Daoy (cell line): ENCODE data around the gene COPZ1. TPM values are rescaled to one million over a fixed set of nuclear protein-coding genes. Genes with fewer than 3 reads are reported as not detected.

ENCODE experiments used
- DNase-seq: peaks from one replicate; pipeline ENCODE4 v3.0.0-alpha.2; 2015; ENCODE audit warnings: low read depth
- total RNA-seq: library from RNA; depleted of rRNA; stranded (reverse); fragments of >200 nt; shearing (Covaris generic); gene quantifications from 2 replicates; pipeline ENCODE4 v1.2.3, GENCODE V29; 2014

Gene COPZ1
- total RNA-seq, 1 experiment from 2014 or later = 151 TPM

DNA sequence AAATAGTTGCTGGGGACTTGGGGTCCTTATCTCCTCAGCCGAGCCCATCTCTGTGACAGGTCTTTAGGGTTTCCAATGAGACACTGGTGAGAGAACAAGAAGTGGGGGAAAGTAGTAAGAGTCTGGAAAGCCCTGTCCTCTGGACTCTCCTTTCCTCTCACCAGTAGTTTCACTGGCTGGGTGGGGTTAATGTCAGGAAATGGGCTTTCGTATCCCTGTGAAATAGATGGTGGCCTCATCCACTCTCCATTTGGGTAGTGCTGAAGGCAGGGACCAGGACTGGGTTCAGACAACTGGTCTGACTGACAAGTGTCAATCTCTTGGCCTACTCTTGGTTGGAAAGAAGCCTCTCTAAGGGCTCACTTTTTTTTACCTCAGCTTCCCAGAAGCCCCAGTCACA lies 52.1 kb downstream of the COPZ1 start:
- DNase-seq = no peak

DNA sequence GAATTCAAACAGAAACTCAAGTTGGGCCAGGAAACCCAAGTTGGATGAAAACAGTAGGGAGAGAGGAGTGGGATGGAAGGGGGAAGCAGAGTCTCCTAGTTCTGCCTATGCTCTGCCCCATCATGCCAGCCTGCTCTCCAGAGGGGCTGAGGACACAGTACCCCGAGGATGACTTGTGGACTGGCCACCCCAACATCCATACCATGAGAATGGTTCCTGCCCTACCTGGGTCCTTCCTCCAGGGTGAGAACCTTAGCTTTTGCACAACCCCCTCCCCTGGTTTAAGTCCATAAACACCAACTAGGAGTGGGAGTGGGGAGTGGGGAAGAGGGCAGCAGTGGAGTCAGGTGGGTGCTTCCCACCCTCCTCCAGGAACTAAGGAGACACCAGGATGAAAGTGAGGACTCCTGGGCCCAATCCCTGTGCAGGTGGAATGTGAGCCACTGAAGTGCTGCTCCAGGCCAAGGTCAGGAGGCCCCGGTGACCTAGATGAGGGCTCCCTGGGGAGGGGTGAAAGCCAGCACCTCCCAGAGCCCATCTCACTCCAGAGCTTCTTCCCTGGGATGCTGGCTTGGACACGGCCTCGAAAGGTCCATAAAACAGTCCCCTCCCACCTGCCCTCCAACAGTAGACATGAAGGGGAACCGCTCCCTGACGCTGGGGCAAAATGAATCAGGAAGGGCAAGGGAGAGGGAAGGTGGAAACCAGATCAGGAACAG lies 53.0 kb downstream of the COPZ1 start:
- no peak for DNase-seq

DNA sequence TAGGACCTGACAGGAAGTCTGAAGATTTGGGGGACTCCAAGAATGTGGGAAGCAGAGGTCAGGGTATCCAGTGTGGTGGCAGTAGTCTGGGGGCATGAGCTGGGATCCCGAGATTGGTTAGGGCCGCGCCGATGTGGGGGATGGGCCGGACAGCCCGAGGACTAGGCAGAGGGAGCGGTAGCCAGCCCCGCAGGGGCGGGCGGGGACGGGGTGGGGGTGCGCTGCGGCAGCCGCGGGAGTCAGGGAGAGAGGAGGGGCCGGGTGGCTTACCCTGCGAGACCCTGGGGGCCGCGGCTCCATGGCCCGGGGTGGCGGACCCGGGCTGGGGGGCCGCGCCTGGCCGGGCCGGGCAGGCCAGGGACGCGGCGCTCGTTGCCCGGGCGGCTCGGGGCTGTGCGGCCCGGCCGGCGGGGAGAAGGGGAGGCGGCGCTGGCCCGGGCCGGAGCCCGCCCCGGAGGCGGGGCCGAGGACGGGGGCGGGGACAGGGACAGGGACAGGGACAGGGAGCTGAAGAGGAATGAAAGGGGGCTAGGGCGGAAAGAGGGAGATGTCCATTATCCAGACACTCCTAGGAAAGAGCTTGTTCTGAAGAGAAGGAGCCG lies 54.0 kb downstream of the COPZ1 start:
- peak; percentile 73 for DNase-seq

DNA sequence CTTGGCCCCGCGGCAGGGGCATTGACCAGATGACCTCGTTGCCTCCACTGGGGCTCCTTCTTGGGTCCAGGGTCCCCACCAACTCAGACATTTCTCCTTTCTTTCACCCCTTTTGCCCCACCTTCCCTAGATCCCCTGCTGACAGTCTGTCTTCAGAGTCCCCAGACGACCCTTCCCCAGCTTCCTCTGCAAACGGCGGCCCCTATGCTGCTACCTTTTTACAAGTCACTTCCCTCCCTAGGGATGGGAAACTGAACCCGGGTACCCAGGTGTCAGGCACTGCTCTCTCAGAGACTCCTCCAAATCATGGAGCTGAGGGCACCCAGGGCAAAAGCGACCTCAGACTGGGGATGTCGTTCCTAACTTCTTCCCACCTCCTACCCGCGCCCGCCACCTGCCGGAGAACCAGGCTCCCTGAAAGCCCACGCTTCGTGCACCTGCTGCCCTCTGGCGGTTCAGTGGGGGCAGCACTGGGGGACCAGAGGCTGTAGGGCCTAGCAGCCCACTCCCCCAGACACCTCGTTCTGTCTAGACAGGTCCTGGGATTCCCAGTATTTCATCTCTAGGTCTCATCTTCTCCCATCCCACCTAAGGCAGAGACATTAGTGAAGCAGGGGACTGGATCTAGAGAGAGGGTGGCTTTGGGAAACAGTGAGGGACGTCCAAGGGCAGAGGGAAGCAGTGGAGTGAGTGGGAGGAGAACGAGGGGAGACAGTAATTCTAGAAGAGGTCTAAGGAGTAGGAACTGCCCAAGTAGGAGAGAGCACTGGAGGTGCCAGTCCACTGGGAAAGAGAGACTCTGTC lies 54.7 kb downstream of the COPZ1 start:
- DNase-seq = peak; percentile 95

DNA sequence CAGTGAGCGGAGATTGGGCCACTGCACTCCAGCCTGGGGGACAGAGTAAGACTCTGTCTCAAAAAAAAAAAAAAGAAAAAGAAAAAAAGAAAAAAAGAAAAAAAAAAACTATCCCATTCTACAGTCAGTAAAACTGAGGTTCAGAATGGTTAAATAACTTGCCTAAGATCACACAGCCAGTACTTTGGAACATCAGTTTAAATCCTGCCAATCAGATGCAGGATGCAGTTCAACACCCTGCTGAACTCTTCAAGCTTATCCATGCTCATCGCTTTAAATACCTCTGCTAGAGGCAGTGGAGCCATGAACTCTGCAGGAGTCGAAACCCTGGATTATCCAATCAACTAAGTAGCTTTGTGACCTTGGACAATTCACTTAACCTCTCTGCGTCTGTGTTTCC lies 56.2 kb downstream of the COPZ1 start:
- no peak for DNase-seq

DNA sequence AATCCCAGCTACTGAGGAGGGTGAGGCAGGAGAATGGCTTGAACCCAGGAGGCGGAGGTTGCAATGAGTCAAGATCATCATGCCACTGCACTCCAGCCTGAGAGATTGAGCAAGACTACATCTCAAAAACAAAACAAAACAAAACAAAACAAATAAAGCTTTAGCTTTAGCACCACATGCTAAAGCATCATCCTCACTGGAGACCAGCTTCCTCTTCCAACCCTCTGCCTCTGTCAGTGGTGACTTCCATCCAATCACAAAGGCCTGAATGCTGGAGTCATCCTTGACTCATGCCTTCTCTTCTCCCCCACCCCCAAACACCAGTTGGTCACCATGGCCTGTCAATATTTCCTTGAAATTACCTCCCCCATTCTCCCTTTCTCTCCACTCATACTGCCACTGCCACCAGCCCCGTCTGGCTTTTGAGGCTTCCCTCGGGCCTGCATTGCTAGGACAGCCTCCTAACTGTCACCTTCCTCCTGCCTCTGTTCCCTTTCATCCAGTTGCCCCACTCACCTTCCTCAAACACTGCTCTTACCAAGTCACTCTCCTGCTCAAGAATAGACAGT lies 58.2 kb downstream of the COPZ1 start:
- peak; percentile 85 for DNase-seq

DNA sequence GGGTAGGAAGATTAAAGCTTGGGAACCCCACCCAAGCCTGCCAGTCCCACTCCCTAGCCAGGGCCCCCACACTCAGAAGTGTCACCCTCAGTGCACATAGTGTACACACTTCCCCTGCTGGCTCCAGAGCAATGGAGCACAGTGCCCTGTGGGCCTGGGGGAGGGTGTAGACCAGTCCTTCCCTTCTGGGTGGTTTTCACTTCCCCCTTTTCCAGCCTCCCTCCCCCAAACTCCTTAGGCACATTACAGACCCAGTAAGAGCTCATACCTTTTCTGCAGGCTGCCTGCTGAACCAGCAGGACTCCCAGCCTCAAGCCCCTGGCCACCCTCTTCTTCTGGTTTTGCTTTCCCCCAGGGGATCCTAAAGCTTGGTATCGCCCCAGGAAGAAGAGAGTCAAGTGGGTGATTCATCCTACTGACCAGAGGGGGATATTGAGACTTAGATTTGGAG lies 59.7 kb downstream of the COPZ1 start, which contains the start of gene ZNF385A:
TSS of gene ZNF385A (minus strand) at position 143 of the 451 bp plus-strand sequence. CDS start 219 bp downstream, outside the sequence.
- no peak for DNase-seq

DNA sequence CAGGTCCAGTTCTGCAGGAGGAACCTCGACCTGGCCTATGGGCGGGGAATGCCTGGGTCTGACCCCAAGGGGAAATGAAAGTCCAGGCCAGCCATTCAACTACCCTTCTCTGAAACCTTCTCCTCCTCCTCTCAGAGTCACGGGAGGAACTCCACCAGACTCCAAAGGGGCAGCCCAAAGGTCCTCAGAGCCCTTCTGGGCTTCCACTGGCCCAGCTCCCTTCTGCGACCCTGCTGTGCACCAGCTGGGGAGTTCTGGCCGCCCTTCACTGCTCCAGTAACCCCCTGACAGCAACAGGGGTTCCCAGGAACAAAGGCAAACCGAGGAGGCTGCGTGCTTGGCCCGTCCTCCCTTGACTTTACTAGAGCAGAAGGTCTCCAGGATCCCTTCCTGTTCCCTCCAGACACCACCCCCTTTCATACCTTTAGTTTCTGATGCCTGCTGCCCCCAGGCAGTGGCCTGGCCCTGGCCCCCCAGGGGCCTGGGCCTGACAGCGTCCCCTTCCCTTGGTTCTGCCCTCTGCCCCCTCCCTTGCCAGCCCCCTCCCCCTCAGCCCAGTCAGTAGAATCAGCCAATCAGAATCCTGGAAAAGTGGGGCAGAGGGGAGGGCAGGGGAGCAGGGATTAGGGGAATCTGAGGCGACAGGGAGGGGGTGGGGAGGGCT lies 60.5 kb downstream of the COPZ1 start:
- DNase-seq = no peak

DNA sequence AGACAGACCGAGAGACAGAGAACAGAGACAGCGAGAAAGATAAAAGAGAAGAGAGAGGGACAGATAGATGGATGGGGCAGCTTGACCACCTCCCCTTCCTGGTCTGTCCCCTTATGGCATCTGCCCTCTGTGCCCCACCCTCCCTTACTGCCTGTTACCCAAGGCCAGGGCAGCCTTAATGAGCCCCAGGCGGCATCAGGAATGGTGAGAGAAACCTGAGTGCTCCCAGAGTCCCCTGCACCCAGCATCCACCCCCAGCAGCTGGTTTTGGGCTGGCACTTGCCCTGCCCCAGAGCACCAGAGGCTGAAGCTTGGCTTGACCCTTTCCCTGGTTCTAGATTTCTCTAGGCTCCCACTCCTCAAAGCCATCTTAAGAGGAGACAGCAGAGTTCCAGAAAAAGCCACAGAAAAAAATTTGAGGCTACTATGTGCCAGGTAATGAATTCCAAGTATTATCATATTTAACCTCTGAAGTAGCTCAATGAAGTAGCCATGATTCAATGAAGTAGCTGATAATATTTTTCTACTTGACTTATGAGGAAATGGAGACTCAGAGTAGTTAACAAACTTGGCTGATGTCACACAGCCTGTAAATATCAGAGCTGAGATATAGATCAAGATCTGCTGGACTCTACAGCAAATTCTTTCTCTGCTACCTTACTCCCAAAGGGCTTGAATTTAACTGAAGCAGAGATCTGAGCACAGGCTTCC lies 61.6 kb downstream of the COPZ1 start:
- DNase-seq = no peak

DNA sequence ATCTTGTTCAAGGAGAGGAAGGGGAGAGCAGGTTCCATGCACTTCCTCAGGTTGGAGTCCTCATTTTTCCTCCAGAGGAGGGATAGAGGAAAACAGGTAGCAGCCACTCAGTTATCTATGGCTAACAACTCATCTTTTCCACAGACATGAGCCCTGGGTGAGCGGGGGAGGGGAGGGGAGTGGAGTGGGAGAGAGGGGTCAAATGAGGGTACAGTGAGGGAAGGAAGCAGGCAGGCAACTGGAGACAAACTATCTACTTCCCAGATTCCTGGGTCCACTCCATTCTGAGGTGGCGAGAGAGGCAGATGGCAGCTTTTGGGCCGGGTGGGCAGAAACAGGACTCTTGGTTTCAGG lies 62.2 kb downstream of the COPZ1 start:
- no peak for DNase-seq

DNA sequence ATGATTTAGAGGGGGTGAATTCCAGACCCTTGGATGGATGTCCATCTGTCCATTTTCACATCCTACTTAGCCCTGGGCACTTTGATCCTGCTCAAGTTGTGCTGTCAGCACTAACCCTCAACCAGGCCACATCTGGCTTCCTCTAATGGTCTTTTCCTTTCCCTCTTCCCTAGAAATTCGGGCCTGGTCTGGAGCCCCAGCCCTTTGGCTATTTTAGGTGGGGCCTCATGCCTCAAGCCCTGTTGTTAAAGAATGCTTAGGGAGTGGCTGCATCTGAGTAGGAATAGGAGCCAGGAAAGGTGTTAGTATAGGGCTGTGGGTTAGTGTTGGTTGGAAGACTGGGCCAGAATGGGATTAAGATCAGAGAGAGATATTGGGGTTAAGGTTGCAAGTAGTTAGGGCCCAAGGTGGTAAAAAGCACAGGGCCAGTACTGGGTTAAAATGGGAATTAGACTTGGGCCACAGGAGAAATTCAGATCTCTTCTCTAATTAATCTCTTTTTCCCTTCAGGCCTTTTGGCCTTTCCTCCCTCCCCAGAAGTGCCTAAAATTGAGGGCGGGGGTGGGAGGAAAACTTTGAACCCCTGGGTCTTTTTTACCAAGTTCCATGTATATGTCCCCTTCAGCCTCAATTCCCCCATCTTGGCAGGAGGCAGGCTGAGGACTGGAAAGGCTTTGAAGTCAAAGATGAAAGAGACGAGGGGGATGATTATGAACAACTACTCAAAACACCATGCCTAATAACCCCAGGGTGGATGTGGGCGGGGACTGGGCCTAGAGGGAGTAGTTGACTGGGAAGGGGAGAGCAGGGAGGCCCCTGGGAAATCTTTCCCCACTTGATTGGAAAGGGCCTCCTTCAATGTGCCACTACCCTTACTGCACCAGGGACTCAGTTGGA lies 63.6 kb downstream of the COPZ1 start:
- no peak for DNase-seq

DNA sequence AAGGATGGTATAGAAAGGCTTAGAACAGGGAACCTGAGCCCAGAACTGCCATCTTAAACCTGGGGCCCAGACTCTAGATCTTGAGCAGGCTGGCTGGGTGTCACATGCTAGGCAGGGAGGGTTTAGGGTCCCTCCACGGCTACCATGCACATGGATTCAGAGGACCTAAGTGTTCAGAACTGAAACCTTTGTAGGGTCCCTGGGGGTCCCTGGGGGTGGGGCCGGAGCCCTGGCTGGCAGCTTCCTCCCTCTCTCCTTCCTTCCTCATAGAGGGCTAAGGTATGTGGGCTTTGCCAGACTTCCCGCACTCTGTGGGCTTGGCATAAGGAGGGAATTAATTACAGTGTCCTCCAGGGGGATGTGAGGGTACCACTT lies 64.2 kb downstream of the COPZ1 start:
- DNase-seq = no peak

DNA sequence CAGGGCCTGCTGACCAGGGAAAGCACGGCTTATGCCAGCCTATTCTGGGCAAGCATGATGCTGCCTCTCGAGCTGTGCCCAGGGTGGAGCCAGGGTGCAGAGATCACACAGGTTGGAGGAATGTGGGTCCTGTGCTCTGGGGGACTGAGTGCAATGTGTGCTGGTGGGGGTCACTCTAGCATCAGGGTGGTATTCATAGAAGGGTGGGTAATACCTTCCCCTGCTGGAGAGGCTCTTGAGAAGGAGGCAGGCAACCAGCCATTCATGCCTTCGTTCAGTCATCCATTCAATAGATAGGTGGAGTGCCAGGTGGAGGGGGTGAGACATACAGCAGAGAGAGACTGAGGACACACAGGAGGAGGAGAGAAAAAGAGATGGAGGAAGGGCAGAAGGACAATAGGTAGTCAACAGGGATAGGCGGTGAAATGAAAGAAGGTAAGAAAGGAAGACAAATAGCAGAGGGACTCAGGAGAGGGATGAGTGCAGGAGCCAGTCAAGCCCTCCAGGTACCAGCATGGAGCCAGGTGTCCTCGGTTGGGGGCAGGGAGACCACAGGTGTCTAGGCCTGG lies 64.8 kb downstream of the COPZ1 start:
- DNase-seq = no peak

DNA sequence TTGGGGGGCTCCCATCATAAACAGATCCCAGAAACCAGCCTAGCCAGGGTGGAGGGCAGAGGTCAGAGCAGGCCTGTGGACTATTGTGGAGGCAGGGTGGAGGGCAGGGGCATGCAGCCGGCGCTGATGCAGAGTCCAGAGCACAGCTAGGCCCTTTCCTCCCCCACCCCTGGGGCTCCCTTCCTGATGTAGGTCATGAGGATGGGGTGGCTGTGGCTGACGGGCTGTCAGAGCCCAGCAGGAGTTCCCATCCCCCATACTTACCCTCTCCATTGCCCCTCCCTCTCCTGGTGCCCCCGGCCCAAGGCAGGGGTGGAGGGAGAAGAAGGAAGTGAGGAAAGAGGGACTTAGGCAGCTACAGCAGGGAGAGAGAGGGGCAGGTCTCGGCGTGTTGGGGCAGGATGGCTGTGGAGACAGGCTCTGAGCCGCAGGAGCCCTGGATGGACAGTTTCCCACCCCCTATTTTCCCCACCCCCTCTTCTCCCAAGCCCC lies 65.3 kb downstream of the COPZ1 start:
- no peak for DNase-seq

DNA sequence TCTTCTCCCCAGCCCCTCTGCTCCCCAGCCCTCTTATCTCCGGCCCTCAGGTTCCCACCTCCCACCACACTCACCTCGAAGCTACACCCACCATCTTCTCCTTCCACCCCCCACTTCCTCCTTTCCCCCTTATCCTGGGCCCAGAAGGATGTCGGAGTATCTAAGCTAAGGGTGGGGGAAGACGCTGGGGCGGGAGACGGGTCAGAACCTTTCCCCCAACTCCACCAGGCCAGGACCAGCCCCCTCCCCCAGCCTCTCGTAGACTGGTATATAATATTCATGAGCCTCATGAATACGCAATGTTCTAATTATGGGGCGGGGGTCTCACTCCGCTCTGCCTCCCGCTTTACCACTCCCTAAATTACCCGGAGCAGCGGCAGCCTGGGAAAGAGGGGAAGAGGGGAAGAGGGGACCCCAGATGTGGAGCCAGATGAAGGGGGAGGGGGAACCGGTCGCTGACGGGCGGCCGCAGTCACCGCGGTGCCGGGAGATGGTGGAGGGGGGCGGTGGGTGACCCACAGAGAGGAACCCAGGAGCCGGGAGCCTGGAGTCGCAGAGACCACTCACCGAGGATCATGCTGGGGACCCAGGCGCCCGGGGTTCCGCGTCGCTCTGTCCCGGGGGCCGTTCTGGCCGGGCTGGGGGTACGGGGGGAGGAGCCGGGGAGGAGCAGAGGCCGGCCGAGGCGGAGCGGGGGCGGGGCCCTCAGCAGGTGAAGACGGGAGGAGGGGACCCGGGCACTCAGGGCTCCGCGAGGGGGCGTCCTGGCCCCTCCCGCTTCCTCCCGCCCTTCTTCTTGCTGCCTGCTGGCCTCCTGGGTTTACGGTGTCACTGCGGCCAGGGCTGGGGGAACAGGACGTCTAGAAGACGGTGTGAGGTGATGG lies 66.0 kb downstream of the COPZ1 start:
- DNase-seq = no peak

DNA sequence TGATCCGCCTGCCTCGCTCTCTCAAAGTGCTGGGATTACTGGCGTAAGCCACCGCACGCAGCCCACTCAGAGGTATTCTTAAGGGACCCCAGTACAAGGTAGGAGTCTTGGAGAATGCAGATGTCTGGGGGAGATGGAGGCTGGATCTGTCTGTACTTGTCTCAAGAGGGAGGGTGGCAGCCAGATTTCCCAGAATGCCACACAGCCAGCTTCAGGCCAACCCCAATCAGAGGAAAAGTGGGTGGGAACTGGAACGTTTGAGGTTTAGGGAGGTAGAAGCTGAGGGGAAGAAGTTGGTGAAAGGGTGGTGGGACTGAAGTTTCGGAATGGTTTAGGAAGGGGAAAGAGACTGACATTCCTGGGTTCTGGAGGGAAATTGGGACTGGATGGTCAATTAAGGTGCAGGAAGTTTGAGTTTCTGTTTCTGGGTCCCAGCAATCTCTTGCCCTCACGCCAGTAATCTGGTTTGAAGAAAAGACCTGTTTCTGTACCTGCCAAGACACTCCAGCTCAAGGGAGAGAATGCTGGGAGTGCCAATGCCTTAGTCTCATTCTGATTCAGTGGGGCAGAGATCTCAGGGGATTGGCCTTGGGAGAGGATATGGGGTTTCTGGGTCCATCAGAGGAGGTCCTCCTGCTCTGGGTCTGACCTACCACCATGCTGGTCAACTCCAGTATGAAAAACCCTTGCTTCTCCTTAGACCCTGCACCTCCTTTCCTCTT lies 67.7 kb downstream of the COPZ1 start:
- DNase-seq = no peak

DNA sequence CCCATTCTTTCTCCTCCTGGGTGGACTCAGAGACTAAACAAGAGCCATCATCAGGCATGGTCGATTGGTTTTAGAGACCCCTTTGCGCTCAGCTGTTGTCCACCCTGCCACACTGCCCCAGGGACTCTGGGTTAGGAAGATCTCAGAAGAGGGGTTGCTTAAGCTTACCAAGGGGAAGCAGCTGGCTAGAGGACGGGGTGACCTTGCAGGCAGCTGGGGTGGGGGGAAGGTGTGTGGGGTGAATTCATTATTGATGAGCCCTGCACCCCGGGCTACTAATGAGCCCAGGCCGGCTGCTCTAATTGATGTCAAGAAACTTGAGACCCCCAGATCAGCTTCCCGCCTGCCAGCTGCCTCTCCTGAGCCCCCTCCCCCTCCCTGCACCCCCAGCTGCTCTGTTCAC lies 68.3 kb downstream of the COPZ1 start:
- no peak for DNase-seq

DNA sequence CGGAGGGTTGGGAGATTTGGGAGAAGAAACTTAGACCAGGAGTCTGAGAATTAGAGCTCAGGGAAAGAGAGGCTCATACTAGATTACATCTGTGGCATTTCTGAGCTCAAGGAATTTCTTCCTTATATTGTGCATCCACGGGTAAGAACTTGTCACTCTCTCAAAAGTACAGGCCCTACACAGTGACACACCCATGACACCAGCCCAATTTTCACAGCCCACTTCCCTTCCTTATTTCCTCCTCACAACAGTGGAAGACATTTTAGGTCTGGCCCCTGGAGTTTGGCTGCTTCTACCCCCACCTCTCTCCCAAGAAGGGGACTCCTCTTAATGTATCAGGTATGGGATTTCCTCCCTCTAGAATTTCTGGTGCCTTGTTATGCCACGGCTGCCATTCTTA lies 68.8 kb downstream of the COPZ1 start:
- DNase-seq = no peak
